HG03457 (cell line): Measurements from ENCODE around the gene HVCN1.
"Not testable (repeated sequence)": the region's sequence is repeated elsewhere in the genome, so short reads cannot be mapped to it uniquely, and the experiment has no call there.

ENCODE experiments used
- ATAC-seq: cut with Tn5 transposase; IDR thresholded peaks from one replicate; pipeline ENCODE4 v1.9.1; 2021; ENCODE audit warnings: moderate number of reproducible peaks; ENCODE audit not compliant: unreplicated experiment

The HVCN1 gene

GRCh38 chr12:110619534-110619953, 69.4 kb downstream of the HVCN1 start:
- no peak for ATAC-seq

DNA sequence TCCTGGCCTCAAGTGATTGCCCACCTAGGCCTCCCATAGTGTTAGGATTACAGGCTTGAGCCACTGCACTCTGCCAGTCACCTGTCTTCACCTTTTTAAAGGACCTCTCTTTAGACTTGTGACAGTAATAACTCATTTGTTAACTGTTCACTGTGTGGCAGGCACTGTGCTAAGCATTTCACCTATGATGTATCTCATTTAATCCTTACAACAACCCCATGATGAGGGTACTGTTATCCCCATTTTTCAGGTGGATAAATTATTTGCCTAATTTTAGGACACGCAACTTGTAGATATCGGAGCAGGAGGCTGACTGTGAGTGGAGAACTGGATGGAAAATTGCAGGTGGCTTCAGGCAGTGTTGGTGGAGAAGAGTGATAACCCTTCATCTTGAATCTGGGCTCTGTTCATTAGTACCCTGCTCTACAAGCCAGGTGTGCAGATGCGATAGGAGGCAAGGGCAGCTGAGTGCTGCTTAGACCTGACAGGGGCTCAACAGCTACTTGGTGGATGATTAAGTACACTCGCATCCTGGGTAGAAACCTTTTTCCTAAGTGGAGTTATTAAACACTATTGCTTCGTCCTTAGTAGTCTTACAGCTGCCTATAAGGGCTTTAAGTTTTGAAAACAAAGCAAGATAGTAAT, 72.3 kb downstream of the HVCN1 start:
- no peak for ATAC-seq

DNA sequence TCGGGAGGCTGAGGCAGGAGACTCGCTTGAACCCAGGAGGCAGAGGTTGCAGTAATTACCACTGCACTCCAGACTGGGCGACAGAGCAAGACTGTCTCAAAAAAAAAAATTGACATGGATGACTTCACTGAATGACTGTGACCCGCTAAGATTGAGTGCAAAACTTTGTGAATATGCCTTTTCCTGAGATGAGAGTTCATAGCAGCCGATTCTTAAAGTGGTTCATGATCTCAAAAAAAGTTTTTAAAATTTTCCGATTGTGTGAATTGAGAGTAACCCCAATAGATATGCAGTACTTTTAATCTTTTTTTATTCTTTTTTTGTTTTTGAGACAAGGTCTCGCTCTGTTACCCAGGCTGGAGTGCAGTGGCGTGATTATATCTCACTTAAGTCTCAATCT, 73.7 kb downstream of the HVCN1 start:
- ATAC-seq, result no peak

DNA sequence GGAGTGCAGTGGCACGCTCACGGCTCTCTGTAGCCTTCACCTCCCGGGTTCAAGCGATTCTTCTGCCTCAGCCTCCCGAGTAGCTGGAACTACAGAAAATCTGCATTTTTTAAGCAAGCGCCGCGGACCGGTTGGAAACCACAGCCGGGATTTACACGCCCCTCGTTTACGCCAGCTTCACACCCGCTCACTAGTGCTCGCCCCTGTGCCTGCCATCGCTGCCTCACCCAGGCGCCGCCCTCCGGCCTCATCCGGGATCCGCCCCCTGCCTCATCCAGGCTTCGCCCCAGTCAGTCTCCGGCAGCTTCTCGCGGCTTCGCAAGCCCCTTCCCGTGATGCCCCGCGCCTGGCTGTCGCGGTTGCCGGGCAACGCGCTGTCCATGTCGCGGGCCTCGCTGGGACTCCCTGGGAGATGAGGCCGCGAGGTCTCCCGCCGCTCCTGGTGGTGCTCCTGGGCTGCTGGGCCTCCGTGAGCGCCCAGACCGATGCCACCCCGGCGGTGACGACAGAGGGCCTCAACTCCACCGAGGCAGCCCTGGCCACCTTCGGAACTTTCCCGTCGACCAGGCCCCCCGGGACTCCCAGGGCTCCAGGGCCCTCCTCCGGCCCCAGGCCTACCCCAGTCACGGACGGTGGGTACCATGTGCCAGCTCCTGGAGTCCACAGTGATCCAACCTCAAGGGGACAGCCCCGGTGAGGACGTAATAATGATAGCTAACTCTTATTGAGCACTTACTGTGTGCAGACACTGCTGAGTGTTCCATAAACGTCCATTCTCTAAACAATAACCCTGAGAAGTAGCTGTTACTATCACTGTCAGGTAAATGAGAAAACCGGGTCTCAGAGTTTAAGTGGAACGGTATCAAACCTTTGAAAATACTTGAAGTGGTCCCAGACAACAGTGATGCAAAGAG, 74.9 kb downstream of the HVCN1 start, which contains the start of gene TCTN1:
TCTN1 (plus strand) TSS at position 359 of the 914 bp plus-strand sequence; CDS start at position 413, 54 bp downstream.
- peak; percentile 83 for ATAC-seq

- no peak for ATAC-seq
Observed at GRCh38 chr12:110613071-110613770, 75.7 kb downstream of the HVCN1 start.

DNA sequence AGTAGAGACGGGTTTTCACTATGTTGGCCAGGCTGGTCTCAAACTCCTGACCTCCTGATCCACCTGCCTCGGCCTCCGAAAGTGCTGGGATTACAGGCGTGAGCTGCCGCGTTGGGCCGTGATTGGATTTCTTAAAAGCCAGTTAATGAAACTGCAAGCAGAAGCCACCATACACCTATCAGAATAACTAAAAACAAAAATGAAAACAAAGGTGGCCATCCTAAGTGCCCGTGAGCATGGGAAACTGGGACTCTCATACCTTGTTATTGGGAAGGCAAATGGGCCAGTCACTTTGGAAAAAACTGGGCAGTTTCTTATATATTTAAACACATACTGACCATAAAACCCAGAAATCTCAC, 82.7 kb downstream of the HVCN1 start:
- ATAC-seq, result no peak

- not testable (repeated sequence) for ATAC-seq
Observed at GRCh38 chr12:110602085-110602814, 86.7 kb downstream of the HVCN1 start.

GRCh38 chr12:110600254-110600653, 88.7 kb downstream of the HVCN1 start:
- no peak for ATAC-seq

DNA sequence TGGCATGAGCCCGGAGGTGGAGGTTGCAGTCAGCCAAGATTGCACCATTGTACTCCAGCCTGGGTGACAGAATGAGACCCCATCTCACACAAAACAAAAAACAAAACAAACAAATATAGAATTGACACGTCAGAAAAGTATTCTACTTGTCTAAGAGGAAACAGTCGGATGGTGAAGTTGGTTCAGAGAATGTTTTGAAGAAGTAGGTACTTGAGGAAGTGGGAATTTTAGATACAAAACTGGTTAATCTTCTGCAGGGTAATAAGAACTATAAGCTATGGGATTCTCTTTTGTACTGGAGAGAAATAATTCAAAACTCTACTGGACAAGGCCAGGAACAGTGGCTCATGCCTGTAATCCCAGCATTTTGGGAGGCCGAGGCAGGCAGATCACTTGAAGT, 89.6 kb downstream of the HVCN1 start:
- ATAC-seq, result no peak
